Measurements from ENCODE around the gene ZNF384. TPM values are rescaled to one million over a fixed set of nuclear protein-coding genes. Genes with fewer than 3 reads are reported as not detected.

Gene ZNF384
- total RNA-seq, 5 donors from 2014 or later (not counting 1 experiment from before 2014, with no cell fraction given) = 68.6 to 82.9 (median 79.4) TPM

DNA sequence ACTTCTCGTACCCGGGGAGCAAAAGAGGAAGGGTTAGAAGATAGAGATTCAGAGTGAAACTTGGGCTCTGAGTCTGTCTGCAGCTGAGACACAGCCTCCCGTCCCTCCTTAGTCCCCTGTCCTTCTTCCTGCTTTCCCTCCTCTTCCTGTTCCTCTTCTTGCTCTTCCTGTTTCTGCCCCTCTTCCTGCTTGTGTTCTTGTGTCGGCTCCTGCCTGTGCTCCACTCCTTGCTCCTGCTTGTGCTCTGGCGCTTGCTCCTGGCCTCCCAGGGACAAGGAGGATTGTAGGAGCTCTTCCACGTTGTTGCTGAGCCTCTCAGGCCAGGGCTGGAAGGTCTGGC is 44.9 kb downstream of the ZNF384 start:
- peaks cover 3% of the 10 kb centered on the region for H3K9me3 ChIP-seq
- peaks cover 4 to 7% of the 10 kb centered on the region in 2 donors for H3K36me3 ChIP-seq (ENCODE audit: control insufficient read depth in 2 of 2, extremely low read depth in 1 of 2, insufficient read depth in 1 of 2, low read length in 1 of 2)
- Mint-ChIP-seq H3K27ac (peak overlapping the region in 1 of 2 donors; percentile 29), H3K9me3 (peaks cover 0 to 14% (median 4%) of the 10 kb centered on the region in 3 donors), H3K4me3 (no peak overlapping the region), H3K4me1 (peaks cover 10 to 25% (median 16%) of the 10 kb centered on the region in 3 donors), H3K36me3 (peaks cover 27% of the 10 kb centered on the region), H3K27me3 (no peaks in the 10 kb centered on the region)
- H3K27ac ChIP-seq (ENCODE audit: low read length) = no peak overlapping the region
- peaks cover 0 to 10% of the 10 kb centered on the region in 2 experiments for H3K27me3 ChIP-seq (replicated peaks in 1 of 2; ENCODE audit: control insufficient read depth in 2 of 2, extremely low read depth in 1 of 2, insufficient read depth in 2 of 2, low read length in 1 of 2)
- no peak for DNase-seq
- no peak for ATAC-seq (replicated peaks in 1 of 4)
- ChIA-PET POLR2A (interaction anchor here in 1 of 2 donors (0.9 kb wide), 1 partner anchor 12 kb away, joined by 4 read pairs; no protein-coding TSS in a partner anchor), CTCF (interaction anchor here in 1 of 2 donors (0.5 kb wide), 1 partner anchor 25 kb away, joined by 9 read pairs; no protein-coding TSS in a partner anchor)
- no peak overlapping the region for H3K4me3 ChIP-seq (ENCODE audit: control insufficient read depth in 1 of 2, extremely low read depth in 1 of 2, low read length in 1 of 2)
- peaks cover 0 to 13% of the 10 kb centered on the region in 2 experiments for H3K4me1 ChIP-seq (ENCODE audit: control insufficient read depth in 1 of 2, extremely low read depth in 1 of 2, insufficient read depth in 2 of 2, low read length in 2 of 2)
- 60% methylated on average over 2 of the region's 6 CpGs for WGBS (ENCODE audit: insufficient coverage)

DNA sequence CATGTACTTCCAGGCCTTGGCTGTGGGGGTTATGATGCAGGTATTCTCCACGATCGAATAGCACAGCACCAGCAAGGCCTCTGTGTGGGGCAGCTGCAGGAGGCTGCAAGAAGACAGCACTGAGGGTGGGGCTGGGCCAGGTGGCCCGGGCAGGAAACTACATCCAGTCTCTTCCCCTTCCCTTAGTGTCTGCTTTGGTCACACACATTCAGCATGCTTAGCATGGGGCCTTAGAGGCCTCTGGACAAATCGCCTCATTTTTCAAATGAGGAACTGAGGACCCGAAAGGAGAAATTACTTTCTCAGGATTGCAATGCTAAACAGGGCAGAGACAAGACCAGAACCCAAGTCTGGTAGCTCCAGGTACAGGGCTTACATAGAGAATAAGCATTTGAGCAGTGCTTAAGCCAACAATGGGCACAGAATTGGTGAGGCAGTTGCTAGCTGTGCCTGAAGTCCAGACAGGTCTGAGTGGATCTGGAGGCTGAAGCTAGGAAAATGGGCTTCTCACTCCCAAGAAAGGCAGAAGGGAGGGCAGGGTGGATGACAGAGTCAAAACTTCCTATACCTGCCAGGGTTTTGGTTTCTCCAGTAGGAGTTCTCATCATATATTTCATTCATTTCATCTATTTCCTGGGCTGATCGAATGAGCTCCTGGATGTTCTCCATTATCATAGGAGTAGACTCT is 45.5 kb downstream of the ZNF384 start:
- Mint-ChIP-seq H3K9me3 (peaks cover 0 to 14% (median 4%) of the 10 kb centered on the region in 3 donors), H3K27ac (no peak overlapping the region), H3K36me3 (peaks cover 27% of the 10 kb centered on the region), H3K4me1 (peaks cover 10 to 25% (median 16%) of the 10 kb centered on the region in 3 donors), H3K27me3 (no peaks in the 10 kb centered on the region), H3K4me3 (no peak overlapping the region)
- WGBS (ENCODE audit: insufficient coverage) = 67% methylated on average over 3 of the region's 6 CpGs
- H3K27me3 ChIP-seq (replicated peaks in 1 of 2; ENCODE audit: control insufficient read depth in 2 of 2, extremely low read depth in 1 of 2, insufficient read depth in 2 of 2, low read length in 1 of 2) = peaks cover 0 to 10% of the 10 kb centered on the region in 2 experiments
- H3K9me3 ChIP-seq = peaks cover 3% of the 10 kb centered on the region
- H3K4me1 ChIP-seq (ENCODE audit: control insufficient read depth in 1 of 2, extremely low read depth in 1 of 2, insufficient read depth in 2 of 2, low read length in 2 of 2) = peaks cover 0 to 13% of the 10 kb centered on the region in 2 experiments
- POLR2A ChIA-PET = no interaction called here
- CTCF ChIA-PET = no interaction called here
- DNase-seq (no peak), ATAC-seq (replicated peaks in 1 of 4) (no peak)
- peaks cover 4 to 7% of the 10 kb centered on the region in 2 donors for H3K36me3 ChIP-seq (ENCODE audit: control insufficient read depth in 2 of 2, extremely low read depth in 1 of 2, insufficient read depth in 1 of 2, low read length in 1 of 2)
- H3K27ac ChIP-seq (ENCODE audit: low read length) = no peak overlapping the region
- H3K4me3 ChIP-seq (ENCODE audit: control insufficient read depth in 1 of 2, extremely low read depth in 1 of 2, low read length in 1 of 2) = no peak overlapping the region

DNA sequence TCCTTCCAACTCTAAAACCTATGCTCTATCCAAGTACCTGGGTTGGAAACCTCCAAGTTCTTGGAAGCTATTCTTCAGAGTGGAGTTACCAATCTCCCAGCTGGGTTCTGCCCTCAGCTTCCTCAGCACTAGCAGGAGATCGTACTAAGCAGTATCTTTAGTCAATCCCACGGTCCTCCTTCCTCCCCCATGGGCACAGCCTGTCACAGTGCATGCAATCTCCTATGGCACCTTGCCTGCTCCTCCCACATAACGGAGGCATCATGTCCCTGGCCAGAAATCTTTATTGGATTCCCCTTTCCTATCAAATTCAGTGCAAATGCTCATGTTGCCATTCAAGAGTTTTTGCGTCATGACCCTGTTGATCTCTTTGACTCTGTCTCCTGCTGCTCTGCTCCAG is 48.0 kb downstream of the ZNF384 start:
- peaks cover 0 to 14% (median 4%) of the 10 kb centered on the region in 3 donors for H3K9me3 Mint-ChIP-seq
- Histone ChIP-seq H3K27me3 (replicated peaks in 1 of 2; ENCODE audit: control insufficient read depth in 2 of 2, extremely low read depth in 1 of 2, insufficient read depth in 2 of 2, low read length in 1 of 2) (peaks cover 0 to 1% of the 10 kb centered on the region in 2 experiments), H3K4me3 (ENCODE audit: control insufficient read depth in 1 of 2, extremely low read depth in 1 of 2, low read length in 1 of 2) (no peak overlapping the region), H3K4me1 (ENCODE audit: control insufficient read depth in 1 of 2, extremely low read depth in 1 of 2, insufficient read depth in 2 of 2, low read length in 2 of 2) (peaks cover 4% of the 10 kb centered on the region in 2 experiments), H3K36me3 (ENCODE audit: control insufficient read depth in 2 of 2, extremely low read depth in 1 of 2, insufficient read depth in 1 of 2, low read length in 1 of 2) (peaks cover 0 to 2% of the 10 kb centered on the region in 2 donors), H3K9me3 (peaks cover 3% of the 10 kb centered on the region), H3K27ac (ENCODE audit: low read length) (no peak overlapping the region)
- peaks cover 15% of the 10 kb centered on the region for H3K36me3 Mint-ChIP-seq
- no peaks in the 10 kb centered on the region for H3K27me3 Mint-ChIP-seq
- POLR2A ChIA-PET = no interaction called here
- no peak for ATAC-seq (replicated peaks in 1 of 4)
- H3K4me3 Mint-ChIP-seq = no peak overlapping the region
- H3K27ac Mint-ChIP-seq = no peak overlapping the region
- CTCF ChIA-PET = no interaction called here
- H3K4me1 Mint-ChIP-seq = peaks cover 5 to 17% (median 16%) of the 10 kb centered on the region in 3 donors
- 75% methylated on average over 4 of the region's 4 CpGs for WGBS (ENCODE audit: insufficient coverage)
- DNase-seq = no peak

DNA sequence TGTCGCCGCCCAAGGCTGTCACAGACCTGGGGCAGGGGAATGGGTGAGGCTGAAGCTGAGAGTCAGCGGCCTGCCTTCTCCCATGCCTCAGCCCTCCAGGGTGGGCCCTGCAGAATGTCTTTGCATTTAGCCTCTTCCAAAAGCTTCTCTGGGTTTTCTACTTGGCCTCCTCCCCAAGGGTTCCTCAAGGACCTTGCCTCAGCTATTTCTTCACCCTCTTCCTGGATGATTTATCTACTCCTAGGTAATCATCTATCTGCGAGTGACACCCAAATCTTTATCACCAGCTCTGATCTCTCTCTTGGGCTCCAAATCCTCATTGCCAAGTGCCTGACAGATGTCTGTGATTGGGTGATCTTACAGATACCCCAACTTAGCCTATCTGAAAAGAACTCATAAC is 48.7 kb downstream of the ZNF384 start:
- ChIA-PET CTCF (no interaction called here), POLR2A (no interaction called here)
- H3K4me1 ChIP-seq (ENCODE audit: control insufficient read depth in 1 of 2, extremely low read depth in 1 of 2, insufficient read depth in 2 of 2, low read length in 2 of 2) = peaks cover 8 to 10% of the 10 kb centered on the region in 2 experiments
- peaks cover 10 to 22% (median 19%) of the 10 kb centered on the region in 3 donors for H3K4me1 Mint-ChIP-seq
- ATAC-seq (replicated peaks in 1 of 4) (no peak), DNase-seq (no peak)
- peaks cover 3% of the 10 kb centered on the region for H3K9me3 ChIP-seq
- no peaks in the 10 kb centered on the region for H3K36me3 ChIP-seq (ENCODE audit: control insufficient read depth in 2 of 2, extremely low read depth in 1 of 2, insufficient read depth in 1 of 2, low read length in 1 of 2)
- H3K4me3 ChIP-seq (ENCODE audit: control insufficient read depth in 1 of 2, extremely low read depth in 1 of 2, low read length in 1 of 2) = no peak overlapping the region
- H3K27ac Mint-ChIP-seq = no peak overlapping the region
- no peaks in the 10 kb centered on the region for H3K27me3 Mint-ChIP-seq
- H3K27me3 ChIP-seq (replicated peaks in 1 of 2; ENCODE audit: control insufficient read depth in 2 of 2, extremely low read depth in 1 of 2, insufficient read depth in 2 of 2, low read length in 1 of 2) = peaks cover 0 to 3% of the 10 kb centered on the region in 2 experiments
- no peak overlapping the region for H3K27ac ChIP-seq (ENCODE audit: low read length)
- H3K4me3 Mint-ChIP-seq = no peak overlapping the region
- 97% methylated on average over 3 of the region's 4 CpGs for WGBS (ENCODE audit: insufficient coverage)
- peaks cover 15% of the 10 kb centered on the region for H3K36me3 Mint-ChIP-seq
- H3K9me3 Mint-ChIP-seq = peaks cover 0 to 14% (median 4%) of the 10 kb centered on the region in 3 donors

DNA sequence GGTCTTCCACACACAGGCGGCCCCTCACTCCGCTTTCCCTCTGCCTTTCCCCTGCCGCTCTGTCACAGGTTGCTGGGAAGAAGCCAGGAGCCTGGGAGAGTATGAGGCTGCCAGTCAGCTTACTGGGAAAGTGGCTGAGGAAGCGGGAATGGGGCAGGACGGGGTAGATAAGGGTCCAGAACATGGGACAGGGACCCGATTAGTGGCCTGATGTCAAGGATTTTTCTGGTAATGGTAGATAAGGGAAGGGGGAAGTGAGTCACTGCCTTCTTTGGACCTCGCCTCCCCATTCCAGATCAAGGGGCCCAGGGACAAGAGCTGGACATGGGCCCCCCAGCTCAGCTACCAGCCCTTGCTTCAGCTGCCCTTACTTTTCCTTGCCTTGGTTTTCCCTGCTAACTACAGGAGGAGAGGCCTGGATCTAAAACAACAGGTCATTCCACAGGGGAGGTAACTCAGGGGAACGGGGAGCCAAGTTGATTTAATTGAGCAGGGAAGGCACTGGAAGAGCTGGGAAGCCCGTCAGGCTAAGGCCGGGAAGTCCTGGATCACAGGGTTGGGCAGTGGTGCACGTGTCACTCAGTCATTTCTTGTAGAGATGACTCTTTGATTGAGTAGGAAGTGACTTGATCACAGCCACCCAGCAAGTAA is 49.9 kb downstream of the ZNF384 start:
- Mint-ChIP-seq H3K4me3 (no peak overlapping the region), H3K27ac (no peak overlapping the region), H3K27me3 (no peaks in the 10 kb centered on the region), H3K4me1 (peaks cover 18 to 29% (median 20%) of the 10 kb centered on the region in 3 donors), H3K36me3 (peaks cover 9% of the 10 kb centered on the region), H3K9me3 (peaks cover 0 to 9% (median 4%) of the 10 kb centered on the region in 3 donors)
- POLR2A ChIA-PET = interaction anchor here in 1 of 2 donors (0.5 kb wide), 1 partner anchor 83 kb away, joined by 4 read pairs; no protein-coding TSS in a partner anchor
- peaks cover 3% of the 10 kb centered on the region for H3K9me3 ChIP-seq
- no peaks in the 10 kb centered on the region for H3K36me3 ChIP-seq (ENCODE audit: control insufficient read depth in 2 of 2, extremely low read depth in 1 of 2, insufficient read depth in 1 of 2, low read length in 1 of 2)
- ATAC-seq (replicated peaks in 1 of 4) = no peak
- DNase-seq = no peak
- WGBS (ENCODE audit: insufficient coverage) = 72% methylated on average over 9 of the region's 11 CpGs
- H3K27ac ChIP-seq (ENCODE audit: low read length) = no peak overlapping the region
- CTCF ChIA-PET = interaction anchor here (0.5 to 1.3 kb wide), 2 partner anchors 14 to 19 kb away, joined by 3 to 4 read pairs; no protein-coding TSS in a partner anchor
- peaks cover 12 to 22% of the 10 kb centered on the region in 2 experiments for H3K4me1 ChIP-seq (ENCODE audit: control insufficient read depth in 1 of 2, extremely low read depth in 1 of 2, insufficient read depth in 2 of 2, low read length in 2 of 2)
- H3K4me3 ChIP-seq (ENCODE audit: control insufficient read depth in 1 of 2, extremely low read depth in 1 of 2, low read length in 1 of 2) = no peak overlapping the region
- H3K27me3 ChIP-seq (replicated peaks in 1 of 2; ENCODE audit: control insufficient read depth in 2 of 2, extremely low read depth in 1 of 2, insufficient read depth in 2 of 2, low read length in 1 of 2) = peaks cover 0 to 3% of the 10 kb centered on the region in 2 experiments

DNA sequence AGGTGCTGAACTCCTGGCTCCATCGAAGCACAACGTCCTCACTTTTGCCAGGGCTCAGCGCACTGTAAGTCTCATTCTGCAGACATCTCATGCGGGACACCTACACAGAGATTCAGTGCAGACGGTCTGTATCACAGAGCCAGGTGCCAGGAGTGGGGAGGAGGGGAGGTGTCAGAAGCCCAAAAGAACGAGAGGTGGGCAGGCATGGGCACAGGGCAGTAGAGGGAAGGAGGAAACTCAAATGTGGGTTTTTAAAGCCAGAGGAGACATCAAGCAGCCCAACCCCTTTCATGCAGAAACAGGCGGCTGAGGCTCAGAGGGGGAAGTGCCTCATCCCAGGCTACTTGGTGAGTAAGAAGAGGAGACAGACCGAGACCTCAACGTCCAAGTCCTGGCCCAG is 50.9 kb downstream of the ZNF384 start:
- ChIA-PET CTCF (no interaction called here), POLR2A (no interaction called here)
- H3K27me3 ChIP-seq (replicated peaks in 1 of 2; ENCODE audit: control insufficient read depth in 2 of 2, extremely low read depth in 1 of 2, insufficient read depth in 2 of 2, low read length in 1 of 2) = peaks cover 0 to 3% of the 10 kb centered on the region in 2 experiments
- 73% methylated on average over 8 of the region's 9 CpGs for WGBS (ENCODE audit: insufficient coverage)
- peaks cover 3% of the 10 kb centered on the region for H3K36me3 Mint-ChIP-seq
- DNase-seq = no peak
- H3K9me3 Mint-ChIP-seq = peaks cover 0 to 4% (median 3%) of the 10 kb centered on the region in 3 donors
- ATAC-seq (replicated peaks in 1 of 4) = no peak
- peaks cover 22 to 31% (median 24%) of the 10 kb centered on the region in 3 donors for H3K4me1 Mint-ChIP-seq
- H3K9me3 ChIP-seq = no peaks in the 10 kb centered on the region
- no peak overlapping the region for H3K27ac Mint-ChIP-seq
- no peak overlapping the region for H3K4me3 ChIP-seq (ENCODE audit: control insufficient read depth in 1 of 2, extremely low read depth in 1 of 2, low read length in 1 of 2)
- H3K4me3 Mint-ChIP-seq = no peak overlapping the region
- peaks cover 12 to 32% of the 10 kb centered on the region in 2 experiments for H3K4me1 ChIP-seq (ENCODE audit: control insufficient read depth in 1 of 2, extremely low read depth in 1 of 2, insufficient read depth in 2 of 2, low read length in 2 of 2)
- H3K36me3 ChIP-seq (ENCODE audit: control insufficient read depth in 2 of 2, extremely low read depth in 1 of 2, insufficient read depth in 1 of 2, low read length in 1 of 2) = no peaks in the 10 kb centered on the region
- H3K27ac ChIP-seq (ENCODE audit: low read length) = no peak overlapping the region
- H3K27me3 Mint-ChIP-seq = no peaks in the 10 kb centered on the region

Data from T-cell (primary cell).